Measurements from ENCODE around the gene MDFIC.

The MDFIC gene

GRCh38 chr7:115004121-115004520 lies 82.2 kb downstream of the MDFIC start:
- FAIRE-seq (no peak), DNase-seq (ENCODE audit: insufficient read length, low spot score) (no peak)
- no peak for TF ChIP-seq PAX5 (IDR thresholded peaks at IDR 0.05; ENCODE audit: insufficient read depth, low read length, severe bottlenecking)
- TF ChIP-seq POLR2A (IDR thresholded peaks at IDR 0.05; ENCODE audit: low read depth, low read length), result no peak
- TF ChIP-seq TAF1 (IDR thresholded peaks at IDR 0.05; ENCODE audit: low read depth, low read length), result no peak
- no peak for TF ChIP-seq POU2F2 (IDR thresholded peaks at IDR 0.05; ENCODE audit: low read depth, low read length)
- TF ChIP-seq POLR2AphosphoS5 (IDR thresholded peaks at IDR 0.05; ENCODE audit: low read depth, low read length), result no peak
- no peak for TF ChIP-seq SPI1 (IDR thresholded peaks at IDR 0.05; ENCODE audit: low read depth, low read length)

- FAIRE-seq (no peak), DNase-seq (ENCODE audit: insufficient read length, low spot score) (no peak)
- TF ChIP-seq POLR2AphosphoS5 (IDR thresholded peaks at IDR 0.05; ENCODE audit: low read depth, low read length), result no peak
- no peak for TF ChIP-seq SPI1 (IDR thresholded peaks at IDR 0.05; ENCODE audit: low read depth, low read length)
- TF ChIP-seq PAX5 (IDR thresholded peaks at IDR 0.05; ENCODE audit: insufficient read depth, low read length, severe bottlenecking), result no peak
- no peak for TF ChIP-seq POLR2A (IDR thresholded peaks at IDR 0.05; ENCODE audit: low read depth, low read length)
These were observed 83.4 kb downstream of the MDFIC start for GRCh38 chr7:115005251-115005650.

GRCh38 chr7:115005953-115006352 lies 84.1 kb downstream of the MDFIC start:
- DNase-seq (ENCODE audit: insufficient read length, low spot score) (no peak), FAIRE-seq (no peak)
- no peak for TF ChIP-seq POLR2A (IDR thresholded peaks at IDR 0.05; ENCODE audit: low read depth, low read length)
- no peak for TF ChIP-seq TAF1 (IDR thresholded peaks at IDR 0.05; ENCODE audit: low read depth, low read length)
- no peak for TF ChIP-seq POU2F2 (IDR thresholded peaks at IDR 0.05; ENCODE audit: low read depth, low read length)

- TF ChIP-seq POU2F2 (IDR thresholded peaks at IDR 0.05; ENCODE audit: low read depth, low read length) (no peak), SPI1 (IDR thresholded peaks at IDR 0.05; ENCODE audit: low read depth, low read length) (no peak), PAX5 (IDR thresholded peaks at IDR 0.05; ENCODE audit: insufficient read depth, low read length, severe bottlenecking) (no peak), POLR2A (IDR thresholded peaks at IDR 0.05; ENCODE audit: low read depth, low read length) (no peak), POLR2AphosphoS5 (IDR thresholded peaks at IDR 0.05; ENCODE audit: low read depth, low read length) (no peak), TAF1 (IDR thresholded peaks at IDR 0.05; ENCODE audit: low read depth, low read length) (no peak)
- FAIRE-seq (no peak), DNase-seq (ENCODE audit: insufficient read length, low spot score) (no peak)
These were observed 85.9 kb downstream of the MDFIC start for GRCh38 chr7:115007751-115008150.

GRCh38 chr7:115008465-115009114 lies 86.7 kb downstream of the MDFIC start:
- DNase-seq (ENCODE audit: insufficient read length, low spot score) (no peak), FAIRE-seq (peak; percentile 94)
- TF ChIP-seq POLR2AphosphoS5 (IDR thresholded peaks at IDR 0.05; ENCODE audit: low read depth, low read length) (no peak), POLR2A (IDR thresholded peaks at IDR 0.05; ENCODE audit: low read depth, low read length) (no peak), POU2F2 (IDR thresholded peaks at IDR 0.05; ENCODE audit: low read depth, low read length) (no peak), PAX5 (IDR thresholded peaks at IDR 0.05; ENCODE audit: insufficient read depth, low read length, severe bottlenecking) (no peak), SPI1 (IDR thresholded peaks at IDR 0.05; ENCODE audit: low read depth, low read length) (no peak), TAF1 (IDR thresholded peaks at IDR 0.05; ENCODE audit: low read depth, low read length) (no peak)

- no peak for DNase-seq (ENCODE audit: insufficient read length, low spot score)
- TF ChIP-seq SPI1 (IDR thresholded peaks at IDR 0.05; ENCODE audit: low read depth, low read length), result peak; percentile 85
- no peak for TF ChIP-seq TAF1 (IDR thresholded peaks at IDR 0.05; ENCODE audit: low read depth, low read length)
- FAIRE-seq, result peak; percentile 41
These were observed 87.2 kb downstream of the MDFIC start for GRCh38 chr7:115009139-115009538.

GRCh38 chr7:115009736-115010440 lies 88.0 kb downstream of the MDFIC start:
- peak; percentile 23 for FAIRE-seq
- TF ChIP-seq POU2F2 (IDR thresholded peaks at IDR 0.05; ENCODE audit: low read depth, low read length) (no peak), POLR2AphosphoS5 (IDR thresholded peaks at IDR 0.05; ENCODE audit: low read depth, low read length) (no peak), POLR2A (IDR thresholded peaks at IDR 0.05; ENCODE audit: low read depth, low read length) (no peak), TAF1 (IDR thresholded peaks at IDR 0.05; ENCODE audit: low read depth, low read length) (no peak), SPI1 (IDR thresholded peaks at IDR 0.05; ENCODE audit: low read depth, low read length) (no peak), PAX5 (IDR thresholded peaks at IDR 0.05; ENCODE audit: insufficient read depth, low read length, severe bottlenecking) (no peak)
- DNase-seq (ENCODE audit: insufficient read length, low spot score), result no peak

GRCh38 chr7:115010441-115010820 lies 88.5 kb downstream of the MDFIC start:
- no peak for TF ChIP-seq SPI1 (IDR thresholded peaks at IDR 0.05; ENCODE audit: low read depth, low read length)
- no peak for TF ChIP-seq POLR2A (IDR thresholded peaks at IDR 0.05; ENCODE audit: low read depth, low read length)
- TF ChIP-seq PAX5 (IDR thresholded peaks at IDR 0.05; ENCODE audit: insufficient read depth, low read length, severe bottlenecking), result no peak
- TF ChIP-seq POU2F2 (IDR thresholded peaks at IDR 0.05; ENCODE audit: low read depth, low read length), result no peak
- no peak for TF ChIP-seq TAF1 (IDR thresholded peaks at IDR 0.05; ENCODE audit: low read depth, low read length)
- no peak for TF ChIP-seq POLR2AphosphoS5 (IDR thresholded peaks at IDR 0.05; ENCODE audit: low read depth, low read length)
- no peak for DNase-seq (ENCODE audit: insufficient read length, low spot score)
- FAIRE-seq, result no peak

GRCh38 chr7:115013886-115014285 lies 92.0 kb downstream of the MDFIC start:
- no peak for TF ChIP-seq PAX5 (IDR thresholded peaks at IDR 0.05; ENCODE audit: insufficient read depth, low read length, severe bottlenecking)
- TF ChIP-seq SPI1 (IDR thresholded peaks at IDR 0.05; ENCODE audit: low read depth, low read length), result no peak
- no peak for TF ChIP-seq POU2F2 (IDR thresholded peaks at IDR 0.05; ENCODE audit: low read depth, low read length)
- TF ChIP-seq POLR2AphosphoS5 (IDR thresholded peaks at IDR 0.05; ENCODE audit: low read depth, low read length), result no peak
- TF ChIP-seq TAF1 (IDR thresholded peaks at IDR 0.05; ENCODE audit: low read depth, low read length), result no peak
- TF ChIP-seq POLR2A (IDR thresholded peaks at IDR 0.05; ENCODE audit: low read depth, low read length), result no peak
- FAIRE-seq (no peak), DNase-seq (ENCODE audit: insufficient read length, low spot score) (no peak)

GRCh38 chr7:115014794-115015193 lies 92.9 kb downstream of the MDFIC start:
- TF ChIP-seq POU2F2 (IDR thresholded peaks at IDR 0.05; ENCODE audit: low read depth, low read length), result no peak
- no peak for TF ChIP-seq TAF1 (IDR thresholded peaks at IDR 0.05; ENCODE audit: low read depth, low read length)
- TF ChIP-seq POLR2AphosphoS5 (IDR thresholded peaks at IDR 0.05; ENCODE audit: low read depth, low read length), result no peak
- TF ChIP-seq SPI1 (IDR thresholded peaks at IDR 0.05; ENCODE audit: low read depth, low read length), result no peak
- no peak for TF ChIP-seq POLR2A (IDR thresholded peaks at IDR 0.05; ENCODE audit: low read depth, low read length)
- no peak for DNase-seq (ENCODE audit: insufficient read length, low spot score)
- no peak for FAIRE-seq
